Osteoblast (primary cell): ENCODE measurements around the gene CLNK. TPM values are rescaled to one million over a fixed set of nuclear protein-coding genes. Genes with fewer than 3 reads are reported as not detected.

Experiments
- DNase-seq: peaks from one replicate; pipeline ENCODE4 v3.0.0; 2011; ENCODE audit warnings: low spot score, mixed read lengths; ENCODE audit not compliant: insufficient read length; ENCODE audit errors: missing footprints
- H2AFZ ChIP-seq: 2 replicates; pipeline ENCODE4 v1.6.0; 2011; ENCODE audit warnings: mild to moderate bottlenecking, low read length
- H3K27ac ChIP-seq: 2 replicates; pipeline ENCODE4 v1.5.1; 2011; ENCODE audit warnings: mild to moderate bottlenecking, low read depth, low read length, moderate library complexity
- H3K27me3 ChIP-seq: 2 replicates; pipeline ENCODE4 v1.6.0; 2012; ENCODE audit warnings: mild to moderate bottlenecking, control low read depth, inconsistent platforms, low read length, moderate library complexity; ENCODE audit not compliant: insufficient read depth
- H3K36me3 ChIP-seq: 2 replicates; pipeline ENCODE4 v1.5.1; 2011; ENCODE audit warnings: mild to moderate bottlenecking, low read length, control low read depth, moderate library complexity; ENCODE audit not compliant: insufficient read depth
- H3K4me1 ChIP-seq: 2 replicates; pipeline ENCODE4 v1.5.1; 2011; ENCODE audit warnings: mild to moderate bottlenecking, low read length, control low read depth, moderate library complexity; ENCODE audit not compliant: insufficient read depth
- H3K4me2 ChIP-seq: 2 replicates; pipeline ENCODE4 v1.6.0; 2011; ENCODE audit warnings: mild to moderate bottlenecking, low read length; ENCODE audit not compliant: insufficient read depth
- H3K4me3 ChIP-seq: fragments of 200-600 bp; sonication (generic); 3 replicates; pipeline ENCODE4 v1.5.1; 2012; ENCODE audit warnings: mild to moderate bottlenecking, low read length, inconsistent platforms; ENCODE audit not compliant: insufficient read depth
- H3K79me2 ChIP-seq: 2 replicates; pipeline ENCODE4 v1.6.0; 2012; ENCODE audit warnings: mild to moderate bottlenecking, low read length, control low read depth, inconsistent platforms; ENCODE audit not compliant: insufficient read depth
- H3K9me3 ChIP-seq: 2 replicates; pipeline ENCODE4 v1.5.1; 2011; ENCODE audit warnings: low read depth, low read length, control low read depth
- H4K20me1 ChIP-seq: 2 replicates; pipeline ENCODE4 v1.6.0; 2012; ENCODE audit warnings: mild to moderate bottlenecking, low read length, control low read depth; ENCODE audit not compliant: insufficient read depth
- total RNA-seq: library from RNA; depleted of rRNA; stranded (reverse); fragments of >200 nt; gene quantifications from 2 replicates; pipeline ENCODE4 v1.2.3, GENCODE V29; 2012
- TF ChIP-seq, protein P1 (sequence below): IDR thresholded peaks from 2 replicates; pipeline ENCODE4 v1.5.1; 2011; ENCODE audit warnings: mild to moderate bottlenecking, low read depth, low read length, moderate library complexity; ENCODE audit errors: extremely low read depth

The CLNK gene
- total RNA-seq, 1 donor = not detected

DNA sequence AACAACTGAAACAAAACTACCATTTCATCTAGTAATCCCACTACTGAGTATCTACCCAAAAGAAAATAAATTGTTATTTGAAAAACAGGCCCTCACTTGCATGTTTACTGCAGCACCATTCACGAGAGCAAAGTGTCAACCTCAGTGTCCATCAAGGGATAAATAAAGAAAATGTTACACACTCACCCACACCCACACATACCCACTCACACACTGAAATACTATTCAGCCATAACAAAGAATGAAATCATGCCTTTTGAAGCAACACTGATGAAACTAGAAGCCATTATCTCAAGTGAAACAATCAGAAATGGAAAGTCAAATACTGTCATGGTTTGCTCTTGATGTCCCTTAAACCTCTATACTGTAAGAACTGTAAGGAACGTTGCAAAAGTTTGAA lies 44.8 kb upstream of the CLNK start:
- Histone ChIP-seq H3K4me1 (no peaks in the 10 kb centered on the region), H2AFZ (no peak overlapping the region), H4K20me1 (no peaks in the 10 kb centered on the region), H3K27ac (no peak overlapping the region), H3K79me2 (no peaks in the 10 kb centered on the region), H3K4me2 (no peak overlapping the region), H3K27me3 (no peaks in the 10 kb centered on the region), H3K36me3 (no peaks in the 10 kb centered on the region), H3K9me3 (no peaks in the 10 kb centered on the region), H3K4me3 (no peak overlapping the region)
- no peak for DNase-seq
- TF ChIP-seq, protein P1, sequence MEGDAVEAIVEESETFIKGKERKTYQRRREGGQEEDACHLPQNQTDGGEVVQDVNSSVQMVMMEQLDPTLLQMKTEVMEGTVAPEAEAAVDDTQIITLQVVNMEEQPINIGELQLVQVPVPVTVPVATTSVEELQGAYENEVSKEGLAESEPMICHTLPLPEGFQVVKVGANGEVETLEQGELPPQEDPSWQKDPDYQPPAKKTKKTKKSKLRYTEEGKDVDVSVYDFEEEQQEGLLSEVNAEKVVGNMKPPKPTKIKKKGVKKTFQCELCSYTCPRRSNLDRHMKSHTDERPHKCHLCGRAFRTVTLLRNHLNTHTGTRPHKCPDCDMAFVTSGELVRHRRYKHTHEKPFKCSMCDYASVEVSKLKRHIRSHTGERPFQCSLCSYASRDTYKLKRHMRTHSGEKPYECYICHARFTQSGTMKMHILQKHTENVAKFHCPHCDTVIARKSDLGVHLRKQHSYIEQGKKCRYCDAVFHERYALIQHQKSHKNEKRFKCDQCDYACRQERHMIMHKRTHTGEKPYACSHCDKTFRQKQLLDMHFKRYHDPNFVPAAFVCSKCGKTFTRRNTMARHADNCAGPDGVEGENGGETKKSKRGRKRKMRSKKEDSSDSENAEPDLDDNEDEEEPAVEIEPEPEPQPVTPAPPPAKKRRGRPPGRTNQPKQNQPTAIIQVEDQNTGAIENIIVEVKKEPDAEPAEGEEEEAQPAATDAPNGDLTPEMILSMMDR = no peak

DNA sequence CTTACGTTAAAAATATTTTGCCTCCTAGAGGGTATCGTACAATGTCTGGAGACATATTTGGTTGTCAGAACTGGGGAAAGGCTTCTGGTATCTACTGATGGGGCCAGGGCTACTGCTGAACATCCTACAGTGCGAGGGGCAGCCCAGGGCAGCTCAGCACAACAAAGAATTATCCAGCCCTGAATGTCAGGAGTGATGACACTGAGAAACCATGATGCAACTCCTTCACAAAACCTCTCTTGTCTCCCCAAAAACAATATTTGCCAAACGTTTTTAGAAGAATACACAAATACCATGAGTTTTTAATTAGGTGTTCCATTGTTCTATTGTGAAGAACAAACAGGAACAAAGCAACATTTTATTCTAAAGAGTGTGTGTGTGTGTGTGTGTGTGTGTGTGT lies 43.4 kb upstream of the CLNK start:
- H3K4me3 ChIP-seq = no peak overlapping the region
- H2AFZ ChIP-seq = no peak overlapping the region
- no peaks in the 10 kb centered on the region for H3K9me3 ChIP-seq
- no peaks in the 10 kb centered on the region for H3K36me3 ChIP-seq
- H3K4me1 ChIP-seq = no peaks in the 10 kb centered on the region
- H3K27me3 ChIP-seq = no peaks in the 10 kb centered on the region
- no peaks in the 10 kb centered on the region for H4K20me1 ChIP-seq
- no peak overlapping the region for H3K4me2 ChIP-seq
- no peaks in the 10 kb centered on the region for H3K79me2 ChIP-seq
- TF ChIP-seq, protein P1 = no peak
- no peak for DNase-seq
- no peak overlapping the region for H3K27ac ChIP-seq

DNA sequence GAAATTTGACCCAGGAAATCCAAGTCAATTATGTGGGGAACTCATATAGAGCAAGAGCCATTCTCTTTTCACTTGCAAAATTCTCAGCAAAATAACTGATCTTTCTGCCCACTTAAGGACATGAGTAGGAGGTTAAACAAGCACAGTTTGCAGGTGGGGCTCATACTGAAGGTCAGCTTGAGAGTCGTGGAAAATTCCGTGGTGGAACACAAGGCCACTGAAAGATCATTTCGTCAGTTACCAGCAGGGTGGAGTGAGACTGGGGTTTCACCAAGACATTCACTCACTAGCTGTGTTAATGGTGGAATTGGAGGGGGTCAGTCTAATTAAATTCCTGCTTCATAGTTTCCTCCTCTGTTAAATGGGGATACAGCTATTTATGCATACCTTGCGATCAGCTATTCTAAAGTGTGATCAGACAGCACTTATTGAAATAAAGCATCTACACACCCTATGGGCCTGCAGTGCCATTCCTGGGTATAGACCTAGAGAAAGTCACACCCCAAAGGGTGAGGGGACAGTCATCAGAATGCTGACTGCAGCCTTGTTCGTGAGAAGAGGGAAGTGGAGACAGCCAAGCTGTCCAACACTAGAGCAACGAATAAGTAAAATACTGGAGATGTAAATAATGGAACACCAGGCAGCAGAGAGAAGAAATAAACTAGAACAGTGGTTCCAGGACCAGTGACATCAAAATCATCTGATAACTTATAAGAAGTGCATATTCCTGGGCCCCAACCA lies 42.7 kb upstream of the CLNK start:
- Histone ChIP-seq H2AFZ (no peak overlapping the region), H3K4me2 (no peak overlapping the region), H3K4me1 (no peaks in the 10 kb centered on the region), H4K20me1 (no peaks in the 10 kb centered on the region), H3K36me3 (no peaks in the 10 kb centered on the region), H3K27me3 (no peaks in the 10 kb centered on the region), H3K9me3 (no peaks in the 10 kb centered on the region), H3K4me3 (no peak overlapping the region), H3K27ac (no peak overlapping the region), H3K79me2 (no peaks in the 10 kb centered on the region)
- TF ChIP-seq, protein P1 = no peak
- DNase-seq = no peak

DNA sequence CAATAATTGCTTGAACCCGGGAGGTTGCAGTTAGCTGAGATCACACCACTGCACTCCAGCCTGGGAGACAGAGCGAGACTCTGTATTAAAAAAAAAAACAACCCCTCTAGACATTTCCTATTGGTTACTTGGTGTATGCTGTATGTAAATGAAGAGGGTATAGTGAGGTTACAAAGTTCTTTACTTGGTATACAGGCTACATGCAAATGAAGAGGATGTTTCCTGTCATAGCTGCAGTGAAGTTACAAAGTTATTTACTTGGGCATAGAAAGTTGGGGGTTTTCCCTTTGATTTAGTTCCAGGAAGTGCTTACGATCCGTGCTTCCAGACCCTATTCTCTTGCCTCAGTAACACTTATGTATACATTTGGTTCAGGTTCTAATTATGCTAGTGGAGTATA lies 38.4 kb upstream of the CLNK start:
- H3K4me1 ChIP-seq = no peaks in the 10 kb centered on the region
- TF ChIP-seq, protein P1 = no peak
- no peak for DNase-seq
- no peak overlapping the region for H3K4me3 ChIP-seq
- H3K9me3 ChIP-seq = no peaks in the 10 kb centered on the region
- H3K79me2 ChIP-seq = no peaks in the 10 kb centered on the region
- no peaks in the 10 kb centered on the region for H4K20me1 ChIP-seq
- no peak overlapping the region for H3K4me2 ChIP-seq
- H3K27ac ChIP-seq = no peak overlapping the region
- no peaks in the 10 kb centered on the region for H3K36me3 ChIP-seq
- peaks cover 9% of the 10 kb centered on the region for H3K27me3 ChIP-seq
- H2AFZ ChIP-seq = no peak overlapping the region
